Measurements from ENCODE around the gene ECE2. TPM values are rescaled to one million over a fixed set of nuclear protein-coding genes. Genes with fewer than 3 reads are reported as not detected.

The ECE2 gene
- not detected for total RNA-seq
- long read RNA-seq, result 0 reads

- H3K27me3 ChIP-seq (ENCODE audit: low read depth), result peaks cover 39% of the 10 kb centered on the region
Observed at GRCh38 chr3:184275961-184276910, at the start of gene ECE2. Gene ECE2 (plus strand): TSS chr3:184276022. CDS start chr3:184276154, 132 bp downstream.

DNA sequence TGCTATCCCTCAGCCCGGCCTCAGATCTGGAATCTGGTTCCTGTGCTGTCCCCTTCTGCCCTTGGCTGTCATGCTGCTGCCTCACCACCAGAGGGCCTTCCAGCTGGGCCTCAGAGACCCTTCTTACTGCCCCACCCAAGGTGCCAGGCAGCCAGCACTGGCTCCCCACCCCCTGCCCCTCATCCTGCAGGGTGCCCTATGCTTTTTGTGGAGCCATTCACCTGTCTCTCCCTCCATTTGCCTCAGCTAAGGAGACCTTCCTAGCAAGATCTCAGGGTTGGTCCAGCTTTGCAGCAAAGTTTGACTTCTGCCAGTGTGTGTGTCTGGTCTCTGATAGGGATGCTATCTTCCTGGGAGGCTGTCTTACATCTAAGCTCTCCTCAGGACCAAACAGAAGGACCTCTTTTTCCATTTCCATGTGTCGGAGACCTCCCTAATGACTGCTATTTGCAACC lies 48.3 kb upstream of the ECE2 start:
- intact Hi-C loops (cut with DNase I), result no loop called here
- DNase-seq, result no peak
- H3K27me3 ChIP-seq (ENCODE audit: low read depth), result peaks cover 50% of the 10 kb centered on the region

More at GRCh38 chr3:184275961-184276910, at the start of gene ECE2:
- Histone ChIP-seq H3K27ac (no peak within 1 kb of the TSS), H3K36me3 (no peaks in the 10 kb centered on the region), H3K4me3 (no peak within 1 kb of the TSS), H3K4me1 (no peaks in the 10 kb centered on the region), H3K9me3 (no peaks in the 10 kb centered on the region)
- no peak for TF ChIP-seq CTCF (IDR thresholded peaks at IDR 0.05)
- DNase-seq (no peak), ATAC-seq (peak in 1 of 2 donors; percentile 33)
- intact Hi-C loops (cut with DNase I), result no loop called here

GRCh38 chr3:184228376-184229137 lies 47.3 kb upstream of the ECE2 start:
- Histone ChIP-seq H3K4me3 (peak overlapping the region; percentile 61), H3K27ac (no peak overlapping the region), H3K27me3 (ENCODE audit: low read depth) (peaks cover 60% of the 10 kb centered on the region), H3K36me3 (no peaks in the 10 kb centered on the region), H3K9me3 (no peaks in the 10 kb centered on the region), H3K4me1 (peaks cover 18% of the 10 kb centered on the region)
- intact Hi-C loops (cut with DNase I), result no loop called here
- ATAC-seq (no peak), DNase-seq (no peak)
- no peak for TF ChIP-seq CTCF (IDR thresholded peaks at IDR 0.05)

More for the DNA sequence above, 48.3 kb upstream of the ECE2 start:
- Histone ChIP-seq H3K36me3 (no peaks in the 10 kb centered on the region), H3K27ac (no peak overlapping the region), H3K4me1 (peaks cover 18% of the 10 kb centered on the region), H3K9me3 (no peaks in the 10 kb centered on the region), H3K4me3 (no peak overlapping the region)
- peak; percentile 81 for TF ChIP-seq CTCF (IDR thresholded peaks at IDR 0.05)
- peak; percentile 34 to 56 for ATAC-seq

GRCh38 chr3:184229394-184230080 lies 46.3 kb upstream of the ECE2 start, which contains the start of gene VWA5B2:
Gene VWA5B2 (plus strand): TSS chr3:184229585. CDS start chr3:184230529, 944 bp downstream.
- Histone ChIP-seq H3K27me3 (ENCODE audit: low read depth) (peaks cover 61% of the 10 kb centered on the region), H3K4me3 (peak within 1 kb of the TSS; percentile 61), H3K9me3 (no peaks in the 10 kb centered on the region), H3K36me3 (no peaks in the 10 kb centered on the region), H3K4me1 (peaks cover 18% of the 10 kb centered on the region), H3K27ac (no peak within 1 kb of the TSS)
- intact Hi-C loops (cut with DNase I), result no loop called here
- DNase-seq (peak; percentile 66), ATAC-seq (peak; percentile 89 to 91)
- TF ChIP-seq CTCF (IDR thresholded peaks at IDR 0.05), result peak; percentile 24
